Neural cell (in vitro differentiated cells): ENCODE results near the gene GOLGA7B. TPM values are rescaled to one million over a fixed set of nuclear protein-coding genes. Genes with fewer than 3 reads are reported as not detected.

Experiments
- H2AFZ ChIP-seq: fragments of 200-600, 300-800 bp; sonication (generic), shearing (Covaris generic); 2 replicates; pipeline ENCODE4 v1.6.0; 2014; ENCODE audit warnings: low read depth, mild to moderate bottlenecking, antibody characterized with exemption, low read length, moderate library complexity
- H3F3A ChIP-seq: fragments of 200-600 bp; shearing (Covaris generic); 2 replicates; pipeline ENCODE4 v1.6.1; 2016; ENCODE audit warnings: mild to moderate bottlenecking, moderate library complexity, mixed read lengths, antibody characterized with exemption, low read length; ENCODE audit not compliant: insufficient read depth, poor library complexity, severe bottlenecking
- H3K27ac ChIP-seq: fragments of 200-600, 300-800 bp; sonication (generic), shearing (Covaris generic); 2 replicates; pipeline ENCODE4 v1.5.1; 2014; ENCODE audit warnings: mild to moderate bottlenecking, low read length, moderate library complexity
- H3K27me3 ChIP-seq: fragments of 300-800, 200-600 bp; sonication (generic), shearing (Covaris generic); 2 replicates; pipeline ENCODE4 v1.6.0; 2014; ENCODE audit warnings: mild to moderate bottlenecking, low read depth, low read length, moderate library complexity; ENCODE audit not compliant: insufficient read depth
- H3K36me3 ChIP-seq: fragments of 300-800, 200-600 bp; sonication (generic), shearing (Covaris generic); 2 replicates; pipeline ENCODE4 v1.5.1; 2014; ENCODE audit warnings: mild to moderate bottlenecking, antibody characterized with exemption, low read length, moderate library complexity; ENCODE audit not compliant: insufficient read depth
- H3K4me2 ChIP-seq: fragments of 300-800, 200-600 bp; sonication (generic), shearing (Covaris generic); 2 replicates; pipeline ENCODE4 v1.6.0; 2014; ENCODE audit warnings: mild to moderate bottlenecking, low read length
- H3K4me3 ChIP-seq: fragments of 300-800, 200-600 bp; sonication (generic), shearing (Covaris generic); 2 replicates; pipeline ENCODE4 v1.5.1; 2014; ENCODE audit warnings: mild to moderate bottlenecking, low read length, moderate library complexity
- H3K79me2 ChIP-seq: fragments of 200-600 bp; shearing (Covaris generic); replicated peaks from 2 replicates; pipeline ENCODE4 v1.6.0; 2014; ENCODE audit warnings: mild to moderate bottlenecking, low read length, moderate library complexity; ENCODE audit not compliant: insufficient read depth
- H3K9ac ChIP-seq: fragments of 300-800, 200-600 bp; sonication (generic), shearing (Covaris generic); 2 replicates; pipeline ENCODE4 v1.6.1; 2016; ENCODE audit warnings: mild to moderate bottlenecking, low read length, mixed read lengths
- H3K9me2 ChIP-seq: fragments of 200-600 bp; shearing (Covaris generic); 2 replicates; pipeline ENCODE4 v1.6.1; 2016; ENCODE audit warnings: mild to moderate bottlenecking, low read length, mixed read lengths; ENCODE audit not compliant: insufficient read depth
- H3K9me3 ChIP-seq: fragments of 200-600, 300-800 bp; sonication (generic), shearing (Covaris generic); 2 replicates; pipeline ENCODE4 v1.6.1; 2016; ENCODE audit warnings: mild to moderate bottlenecking, mixed run types, low read length, moderate library complexity, mixed read lengths
- H4K20me1 ChIP-seq: fragments of 200-600 bp; shearing (Covaris generic); 2 replicates; pipeline ENCODE4 v1.6.1; 2016; ENCODE audit warnings: mild to moderate bottlenecking, mixed run types; ENCODE audit not compliant: insufficient read depth
- CTCF ChIP-seq: fragments of 450-650 bp; IDR thresholded peaks from 2 replicates; pipeline ENCODE4 v1.5.1; 2014; ENCODE audit warnings: antibody characterized with exemption, mild to moderate bottlenecking, moderate library complexity; ENCODE audit not compliant: poor library complexity, severe bottlenecking
- EP300 ChIP-seq: fragments of 450-650 bp; conservative IDR thresholded peaks from 2 replicates; pipeline ENCODE4 v1.6.1; 2014; ENCODE audit warnings: antibody characterized with exemption, mild to moderate bottlenecking, moderate library complexity; ENCODE audit not compliant: poor library complexity, severe bottlenecking
- EZH2 ChIP-seq: fragments of 200-600, 300-800 bp; shearing (Covaris generic), sonication (generic); IDR thresholded peaks from 2 replicates; pipeline ENCODE4 v1.6.1; 2014; ENCODE audit warnings: antibody characterized with exemption, low read length, borderline replicate concordance, mild to moderate bottlenecking; ENCODE audit not compliant: insufficient read depth, poor library complexity, severe bottlenecking
- MXI1 ChIP-seq: fragments of 450-650 bp; conservative IDR thresholded peaks from 2 replicates; pipeline ENCODE4 v1.6.1; 2014; ENCODE audit warnings: antibody characterized with exemption, mild to moderate bottlenecking; ENCODE audit not compliant: poor library complexity, severe bottlenecking
- POLR2AphosphoS5 ChIP-seq: IDR thresholded peaks from 2 replicates; pipeline ENCODE4 v1.6.1; 2012
- RAD21 ChIP-seq: fragments of 450-650 bp; conservative IDR thresholded peaks from 2 replicates; pipeline ENCODE4 v1.6.1; 2014; ENCODE audit warnings: antibody characterized with exemption, mild to moderate bottlenecking, moderate library complexity
- SMC3 ChIP-seq: fragments of 450-650 bp; conservative IDR thresholded peaks from 2 replicates; pipeline ENCODE4 v1.6.1; 2014; ENCODE audit warnings: antibody characterized with exemption, mild to moderate bottlenecking, moderate library complexity; ENCODE audit not compliant: poor library complexity
- TAF1 ChIP-seq: IDR thresholded peaks from 2 replicates; pipeline ENCODE4 v1.6.1; 2012; ENCODE audit warnings: low read depth
- polyA plus RNA-seq: library from polyadenylated mRNA; depleted of rRNA; stranded (reverse); fragments of >200 nt; gene quantifications from 2 replicates; pipeline ENCODE4 v1.2.3, GENCODE V29; 2014
- TF ChIP-seq, protein P1 (sequence below): IDR thresholded peaks from 2 replicates; pipeline ENCODE4 v1.6.1; 2012; ENCODE audit warnings: borderline replicate concordance

The GOLGA7B gene
- polyA plus RNA-seq, 1 donor from 2014 or later: 30.4 TPM

GRCh38 chr10:97911217-97911616 lies 61.6 kb downstream of the GOLGA7B start:
- no peaks in the 10 kb centered on the region for H4K20me1 ChIP-seq
- no peak overlapping the region for H3K4me3 ChIP-seq

GRCh38 chr10:97913193-97913592 lies 63.5 kb downstream of the GOLGA7B start:
- H3K27ac ChIP-seq: no peak overlapping the region

More at GRCh38 chr10:97911217-97911616, 61.6 kb downstream of the GOLGA7B start:
- Histone ChIP-seq H3K9ac (no peak overlapping the region), H3F3A (no peaks in the 10 kb centered on the region), H3K27ac (no peak overlapping the region), H3K4me2 (no peak overlapping the region), H2AFZ (no peak overlapping the region), H3K9me3 (no peaks in the 10 kb centered on the region), H3K9me2 (no peaks in the 10 kb centered on the region), H3K79me2 (no peaks in the 10 kb centered on the region), H3K27me3 (no peaks in the 10 kb centered on the region), H3K36me3 (no peaks in the 10 kb centered on the region)
- TF ChIP-seq TAF1 (no peak), MXI1 (no peak), POLR2AphosphoS5 (no peak), CTCF (no peak), RAD21 (no peak), SMC3 (no peak), EZH2 (no peak), EP300 (no peak)
- TF ChIP-seq, protein P1, sequence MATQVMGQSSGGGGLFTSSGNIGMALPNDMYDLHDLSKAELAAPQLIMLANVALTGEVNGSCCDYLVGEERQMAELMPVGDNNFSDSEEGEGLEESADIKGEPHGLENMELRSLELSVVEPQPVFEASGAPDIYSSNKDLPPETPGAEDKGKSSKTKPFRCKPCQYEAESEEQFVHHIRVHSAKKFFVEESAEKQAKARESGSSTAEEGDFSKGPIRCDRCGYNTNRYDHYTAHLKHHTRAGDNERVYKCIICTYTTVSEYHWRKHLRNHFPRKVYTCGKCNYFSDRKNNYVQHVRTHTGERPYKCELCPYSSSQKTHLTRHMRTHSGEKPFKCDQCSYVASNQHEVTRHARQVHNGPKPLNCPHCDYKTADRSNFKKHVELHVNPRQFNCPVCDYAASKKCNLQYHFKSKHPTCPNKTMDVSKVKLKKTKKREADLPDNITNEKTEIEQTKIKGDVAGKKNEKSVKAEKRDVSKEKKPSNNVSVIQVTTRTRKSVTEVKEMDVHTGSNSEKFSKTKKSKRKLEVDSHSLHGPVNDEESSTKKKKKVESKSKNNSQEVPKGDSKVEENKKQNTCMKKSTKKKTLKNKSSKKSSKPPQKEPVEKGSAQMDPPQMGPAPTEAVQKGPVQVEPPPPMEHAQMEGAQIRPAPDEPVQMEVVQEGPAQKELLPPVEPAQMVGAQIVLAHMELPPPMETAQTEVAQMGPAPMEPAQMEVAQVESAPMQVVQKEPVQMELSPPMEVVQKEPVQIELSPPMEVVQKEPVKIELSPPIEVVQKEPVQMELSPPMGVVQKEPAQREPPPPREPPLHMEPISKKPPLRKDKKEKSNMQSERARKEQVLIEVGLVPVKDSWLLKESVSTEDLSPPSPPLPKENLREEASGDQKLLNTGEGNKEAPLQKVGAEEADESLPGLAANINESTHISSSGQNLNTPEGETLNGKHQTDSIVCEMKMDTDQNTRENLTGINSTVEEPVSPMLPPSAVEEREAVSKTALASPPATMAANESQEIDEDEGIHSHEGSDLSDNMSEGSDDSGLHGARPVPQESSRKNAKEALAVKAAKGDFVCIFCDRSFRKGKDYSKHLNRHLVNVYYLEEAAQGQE: no peak

More at GRCh38 chr10:97913193-97913592, 63.5 kb downstream of the GOLGA7B start:
- no peak overlapping the region for H2AFZ ChIP-seq
- no peaks in the 10 kb centered on the region for H3K9me3 ChIP-seq
- no peaks in the 10 kb centered on the region for H3K27me3 ChIP-seq
- no peak overlapping the region for H3K4me2 ChIP-seq
- TF ChIP-seq RAD21 (no peak), CTCF (no peak), EZH2 (no peak), POLR2AphosphoS5 (no peak), EP300 (no peak), TAF1 (no peak), MXI1 (no peak), SMC3 (no peak)
- TF ChIP-seq, protein P1: no peak
- no peaks in the 10 kb centered on the region for H3K36me3 ChIP-seq
- no peaks in the 10 kb centered on the region for H4K20me1 ChIP-seq
- H3F3A ChIP-seq: no peaks in the 10 kb centered on the region
- no peak overlapping the region for H3K4me3 ChIP-seq
- H3K9me2 ChIP-seq: no peaks in the 10 kb centered on the region
- no peaks in the 10 kb centered on the region for H3K79me2 ChIP-seq
- no peak overlapping the region for H3K9ac ChIP-seq
